Adipose tissue (tissue), 3 donors: ENCODE results near the gene PTPRD. TPM values are rescaled to one million over a fixed set of nuclear protein-coding genes. Genes with fewer than 3 reads are reported as not detected.

Experiments
- H3K27ac ChIP-seq: one replicate; pipeline ENCODE4 v1.5.1; 2013; ENCODE audit warnings: low read depth, low read length
- WGBS, 3 donors: extraction: QIAGEN DNeasy Blood & Tissue Kit; methylation state at CpG; one replicate each; pipeline ENCODE4 v1.1.7; 2013; 5-methylcytosine and 5-hydroxymethylcytosine counted together
- polyA plus RNA-seq, 3 donors: library from polyadenylated mRNA; stranded (reverse); fragments of 200-250 nt; gene quantifications; one replicate each; pipeline ENCODE4 v1.2.3, GENCODE V29; 2013
- donor health status: healthy with polysubstance abuse.
- donor health status: Bipolar disorder and iron deficiency.
- donor health status: healthy.

The PTPRD gene
- polyA plus RNA-seq, 3 donors: 1.4 to 3.9 (median 2.1) TPM

- WGBS, 3 donors: 69 to 84% (median 74%) methylated on average over 2 of the region's 2 CpGs
- H3K27ac ChIP-seq: no peak overlapping the region
Measured at GRCh38 chr9:9631284-9631683, 981.5 kb downstream of the PTPRD start.

GRCh38 chr9:9625248-9625647, 987.6 kb downstream of the PTPRD start:
- H3K27ac ChIP-seq: no peak overlapping the region
- WGBS, 3 donors: 89 to 95% (median 92%) methylated on average over 5 of the region's 5 CpGs

- H3K27ac ChIP-seq: no peak overlapping the region
- WGBS, 3 donors: 50 to 67% (median 65%) methylated on average over 2 of the region's 2 CpGs
Measured at GRCh38 chr9:9623506-9623905, 989.3 kb downstream of the PTPRD start.

- 83 to 90% (median 85%) methylated on average over 5 of the region's 5 CpGs for WGBS, 3 donors
- H3K27ac ChIP-seq: no peak overlapping the region
Measured at GRCh38 chr9:9621355-9621940, 991.4 kb downstream of the PTPRD start.

DNA sequence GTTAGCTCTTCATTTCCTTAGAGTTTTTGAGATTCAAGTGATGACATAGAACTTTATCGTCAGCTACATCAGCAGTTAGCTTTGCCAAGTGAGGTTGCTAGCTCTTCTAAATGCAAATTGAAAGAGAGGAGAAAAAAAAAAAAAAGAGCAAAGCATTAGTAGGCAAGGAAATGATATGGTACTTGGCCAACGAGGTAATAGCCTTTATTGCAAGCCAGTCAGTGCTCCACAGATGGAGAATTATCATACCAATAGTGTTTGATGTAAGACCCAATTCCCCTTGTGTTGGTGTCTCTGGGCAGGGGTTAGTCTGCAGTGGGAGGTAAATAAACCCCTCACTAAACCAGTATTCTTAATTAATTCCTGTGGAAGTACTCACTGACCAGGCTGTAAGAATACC, 992.1 kb downstream of the PTPRD start:
- WGBS, 3 donors: 58 to 78% (median 76%) methylated on average over 2 of the region's 2 CpGs
- no peak overlapping the region for H3K27ac ChIP-seq

DNA sequence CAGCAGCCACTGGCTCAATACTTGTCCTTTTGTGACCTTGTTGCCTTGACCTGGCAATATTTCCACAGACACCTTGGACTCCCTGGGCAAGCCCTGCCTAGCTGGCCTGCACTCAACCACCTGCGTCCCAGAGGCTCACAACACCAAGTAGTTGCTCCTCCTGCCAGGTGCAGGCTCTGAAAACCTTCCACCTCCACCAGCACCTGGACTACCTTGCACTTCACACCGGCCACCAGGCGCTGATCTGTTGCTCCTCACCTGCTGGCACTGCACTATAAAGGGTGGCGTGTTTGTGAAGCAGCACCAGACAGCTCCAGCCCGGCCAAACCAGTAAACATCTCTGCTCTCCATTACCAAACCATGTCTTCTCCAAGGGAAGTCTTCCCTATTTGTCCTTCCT, 997.7 kb downstream of the PTPRD start:
- no peak overlapping the region for H3K27ac ChIP-seq
- WGBS, 3 donors: 78 to 91% (median 91%) methylated on average over 5 of the region's 5 CpGs

- H3K27ac ChIP-seq: no peak overlapping the region
- 57 to 74% (median 72%) methylated on average over 2 of the region's 2 CpGs for WGBS, 3 donors
Measured at GRCh38 chr9:9614607-9615006, 998.2 kb downstream of the PTPRD start.

DNA sequence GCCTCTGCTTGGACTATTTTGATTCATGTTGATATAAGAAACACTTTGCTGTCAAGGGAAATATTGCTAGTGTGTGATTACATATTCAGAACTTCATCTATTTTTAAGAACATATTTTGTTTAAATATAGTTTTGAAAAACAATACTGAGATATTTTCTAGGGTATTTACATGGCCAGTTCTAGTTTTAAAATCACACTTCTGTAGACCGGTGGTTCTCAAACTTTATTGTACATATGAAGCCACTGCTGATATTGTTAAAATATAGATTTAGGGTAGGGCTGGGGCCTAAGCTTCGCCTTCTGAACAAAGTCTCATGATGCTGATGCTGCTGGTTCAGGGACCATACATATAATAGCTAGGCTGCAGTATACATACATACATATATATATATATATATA, 1000.0 kb downstream of the PTPRD start:
- no peak overlapping the region for H3K27ac ChIP-seq
- WGBS, 3 donors: 89 to 92% (median 90%) methylated on average over 2 of the region's 2 CpGs

- WGBS, 3 donors: 31 to 43% (median 34%) methylated on average over 3 of the region's 3 CpGs
- no peak overlapping the region for H3K27ac ChIP-seq
Measured at GRCh38 chr9:9612270-9612669, 1000.5 kb downstream of the PTPRD start.

GRCh38 chr9:9605681-9606080, 1007.1 kb downstream of the PTPRD start:
- WGBS, 3 donors: 52 to 86% (median 83%) methylated on average over 4 of the region's 4 CpGs
- H3K27ac ChIP-seq: no peak overlapping the region

DNA sequence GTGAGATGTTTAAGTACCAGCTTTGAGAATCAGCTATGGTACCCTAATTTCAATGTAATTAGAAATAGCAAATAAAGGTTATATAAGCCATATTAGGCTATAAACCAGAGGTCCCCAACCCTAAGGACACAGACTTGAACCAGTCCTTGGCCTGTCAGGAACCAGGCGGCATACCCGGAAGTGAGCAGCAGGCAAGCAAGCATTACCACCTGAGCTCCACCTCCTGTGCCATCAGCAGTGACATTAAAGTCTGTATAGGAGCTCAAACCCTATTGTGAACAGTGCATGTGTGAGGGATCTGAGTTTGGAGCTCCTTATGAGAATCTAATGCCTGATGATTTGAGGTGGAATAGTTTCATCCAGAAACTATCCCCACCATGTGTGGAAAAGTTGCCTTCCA, 1009.5 kb downstream of the PTPRD start:
- whole genome bisulfite sequencing, 3 donors: 75 to 88% (median 77%) methylated on average over 2 of the region's 2 CpGs
- H3K27ac ChIP-seq: no peak overlapping the region

- no peak overlapping the region for H3K27ac ChIP-seq
- 63 to 83% (median 78%) methylated on average over 1 of the region's 1 CpG for WGBS, 3 donors
Measured at GRCh38 chr9:9598723-9599122, 1014.1 kb downstream of the PTPRD start.

DNA sequence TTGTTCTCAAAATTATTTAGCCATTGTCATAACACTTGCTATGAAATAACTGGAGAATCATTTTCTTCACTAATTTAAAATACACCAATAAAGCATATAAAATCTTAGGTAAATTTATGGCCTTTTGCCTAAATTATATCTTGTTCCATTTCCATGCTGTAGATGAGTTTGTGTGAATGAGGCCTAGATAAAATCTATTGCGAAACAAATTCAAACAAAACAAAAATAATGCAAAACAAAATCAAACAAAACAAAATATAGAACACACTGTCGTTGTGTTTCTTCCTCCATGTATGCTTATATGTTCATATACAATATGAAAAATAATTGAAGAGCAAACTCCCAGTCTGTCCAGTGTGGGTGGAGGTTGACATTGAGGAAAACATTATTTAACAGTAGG, 1020.7 kb downstream of the PTPRD start:
- no peak overlapping the region for H3K27ac ChIP-seq
- 80 to 92% (median 88%) methylated on average over 2 of the region's 2 CpGs for WGBS, 3 donors

- 44 to 73% (median 45%) methylated on average over 2 of the region's 2 CpGs for whole genome bisulfite sequencing, 3 donors
- no peak overlapping the region for H3K27ac ChIP-seq
Measured at GRCh38 chr9:9585920-9586319, 1026.9 kb downstream of the PTPRD start.

GRCh38 chr9:9574080-9574479, 1038.7 kb downstream of the PTPRD start:
- H3K27ac ChIP-seq: no peak overlapping the region

GRCh38 chr9:9565700-9566099, 1047.1 kb downstream of the PTPRD start:
- no peak overlapping the region for H3K27ac ChIP-seq
- 22 to 50% (median 37%) methylated on average over 1 of the region's 1 CpG for WGBS, 3 donors

- H3K27ac ChIP-seq: no peak overlapping the region
Measured at GRCh38 chr9:9563817-9564216, 1049.0 kb downstream of the PTPRD start.

DNA sequence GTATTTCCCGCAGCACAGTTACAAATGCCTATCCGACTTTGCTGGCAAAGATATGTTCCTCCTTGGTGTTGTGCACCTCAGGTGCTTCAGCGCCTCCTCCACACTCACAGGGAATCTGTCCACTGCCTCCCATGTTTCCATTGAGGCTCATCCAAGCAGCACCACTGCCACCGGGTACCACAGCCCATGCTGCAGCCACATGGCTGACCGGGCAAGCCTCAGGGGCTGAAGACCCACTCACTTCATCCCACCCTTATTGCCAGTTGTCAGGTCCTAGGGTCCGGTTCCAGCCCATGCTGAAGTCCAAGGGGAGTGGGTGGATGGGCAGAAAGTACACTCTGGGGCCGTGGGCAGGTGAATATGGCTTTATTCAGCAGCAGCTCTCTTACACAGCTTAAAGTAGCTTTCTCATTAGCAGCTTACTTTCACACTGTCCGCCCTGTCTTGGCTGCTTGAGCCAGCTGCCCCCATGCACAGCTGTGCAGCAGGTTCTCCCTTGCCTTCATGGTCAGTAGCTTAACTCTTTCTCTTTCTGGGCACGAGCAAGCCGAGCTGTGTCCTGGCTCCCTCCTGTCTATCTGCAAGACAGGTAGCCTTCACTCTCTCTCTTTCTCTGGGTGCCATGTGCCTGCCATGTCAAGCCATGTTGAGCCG, 1052.3 kb downstream of the PTPRD start:
- no peak overlapping the region for H3K27ac ChIP-seq
- WGBS, 3 donors: 79 to 88% (median 87%) methylated on average over 11 of the region's 11 CpGs

DNA sequence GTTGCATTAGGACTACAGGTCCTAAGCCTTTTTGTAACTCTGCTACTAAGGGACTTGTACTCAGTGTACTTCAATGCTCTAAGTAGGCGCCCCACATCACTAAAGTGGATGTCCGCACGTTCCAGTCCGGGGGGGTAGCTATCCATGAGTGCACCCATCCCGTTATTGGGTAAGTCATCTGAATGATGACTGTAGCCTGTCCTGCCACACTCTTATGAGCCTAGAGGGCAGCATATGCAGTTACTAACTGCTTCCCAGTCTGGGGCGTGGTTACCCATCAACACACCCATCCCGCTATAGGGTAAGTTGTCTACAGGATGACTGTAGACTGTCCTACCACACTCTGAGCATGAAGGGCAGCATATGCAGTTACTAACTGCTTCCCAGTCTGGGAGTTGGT, 1053.9 kb downstream of the PTPRD start:
- no peak overlapping the region for H3K27ac ChIP-seq
- WGBS, 3 donors: 93 to 96% (median 94%) methylated on average over 7 of the region's 7 CpGs

GRCh38 chr9:9557804-9558334, 1054.9 kb downstream of the PTPRD start:
- no peak overlapping the region for H3K27ac ChIP-seq
- WGBS, 3 donors: 72 to 77% (median 75%) methylated on average over 5 of the region's 5 CpGs
